GM19025 (cell line): ENCODE results near the gene SLC4A3.

ENCODE experiments used
- ATAC-seq: cut with Tn5 transposase; IDR thresholded peaks from one replicate; pipeline ENCODE4 v1.9.1; 2021; ENCODE audit warnings: mild to moderate bottlenecking, low read depth, moderate library complexity; ENCODE audit not compliant: unreplicated experiment

SLC4A3 gene

GRCh38 chr2:219630770-219631405 is 3.5 kb downstream of the SLC4A3 start:
- ATAC-seq: no peak

GRCh38 chr2:219631406-219631891 is 4.0 kb downstream of the SLC4A3 start:
- no peak for ATAC-seq

- ATAC-seq: no peak
Observed at GRCh38 chr2:219631904-219632759, 4.7 kb downstream of the SLC4A3 start.

- ATAC-seq: no peak
Observed at GRCh38 chr2:219632760-219633105, 5.3 kb downstream of the SLC4A3 start.

GRCh38 chr2:219633276-219634065 is 6.0 kb downstream of the SLC4A3 start:
- ATAC-seq: no peak

- no peak for ATAC-seq
Observed at GRCh38 chr2:219634171-219634940, 6.9 kb downstream of the SLC4A3 start.

GRCh38 chr2:219634951-219635751 is 7.7 kb downstream of the SLC4A3 start:
- ATAC-seq: no peak

GRCh38 chr2:219636144-219636915 is 8.9 kb downstream of the SLC4A3 start:
- no peak for ATAC-seq

- no peak for ATAC-seq
Observed at GRCh38 chr2:219636941-219637841, 9.8 kb downstream of the SLC4A3 start.

GRCh38 chr2:219637842-219638185 is 10.4 kb downstream of the SLC4A3 start:
- ATAC-seq: no peak

GRCh38 chr2:219638217-219638947 is 11.0 kb downstream of the SLC4A3 start:
- no peak for ATAC-seq

- no peak for ATAC-seq
Observed at GRCh38 chr2:219638948-219639755, 11.7 kb downstream of the SLC4A3 start.

- ATAC-seq: no peak
Observed at GRCh38 chr2:219641390-219642068, 14.1 kb downstream of the SLC4A3 start.

GRCh38 chr2:219642069-219642454 is 14.6 kb downstream of the SLC4A3 start:
- ATAC-seq: no peak

- peak; percentile 97 for ATAC-seq
Observed at GRCh38 chr2:219642465-219643083, 15.1 kb downstream of the SLC4A3 start.
